Measurements from ENCODE around the gene CHRNB2.

GRCh38 chr1:154619181-154619948 is 51.8 kb downstream of the CHRNB2 start:
- TF ChIP-seq, protein P1, sequence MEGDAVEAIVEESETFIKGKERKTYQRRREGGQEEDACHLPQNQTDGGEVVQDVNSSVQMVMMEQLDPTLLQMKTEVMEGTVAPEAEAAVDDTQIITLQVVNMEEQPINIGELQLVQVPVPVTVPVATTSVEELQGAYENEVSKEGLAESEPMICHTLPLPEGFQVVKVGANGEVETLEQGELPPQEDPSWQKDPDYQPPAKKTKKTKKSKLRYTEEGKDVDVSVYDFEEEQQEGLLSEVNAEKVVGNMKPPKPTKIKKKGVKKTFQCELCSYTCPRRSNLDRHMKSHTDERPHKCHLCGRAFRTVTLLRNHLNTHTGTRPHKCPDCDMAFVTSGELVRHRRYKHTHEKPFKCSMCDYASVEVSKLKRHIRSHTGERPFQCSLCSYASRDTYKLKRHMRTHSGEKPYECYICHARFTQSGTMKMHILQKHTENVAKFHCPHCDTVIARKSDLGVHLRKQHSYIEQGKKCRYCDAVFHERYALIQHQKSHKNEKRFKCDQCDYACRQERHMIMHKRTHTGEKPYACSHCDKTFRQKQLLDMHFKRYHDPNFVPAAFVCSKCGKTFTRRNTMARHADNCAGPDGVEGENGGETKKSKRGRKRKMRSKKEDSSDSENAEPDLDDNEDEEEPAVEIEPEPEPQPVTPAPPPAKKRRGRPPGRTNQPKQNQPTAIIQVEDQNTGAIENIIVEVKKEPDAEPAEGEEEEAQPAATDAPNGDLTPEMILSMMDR (IDR thresholded peaks at IDR 0.05), result no peak
- TF ChIP-seq POLR2A (IDR thresholded peaks at IDR 0.05), result no peak
- no peak for TF ChIP-seq POLR2AphosphoS5 (IDR thresholded peaks at IDR 0.05; ENCODE audit: insufficient read depth in 1 of 2, low read depth in 1 of 2)
